ENCODE data around the gene MAGOHB.

DNA sequence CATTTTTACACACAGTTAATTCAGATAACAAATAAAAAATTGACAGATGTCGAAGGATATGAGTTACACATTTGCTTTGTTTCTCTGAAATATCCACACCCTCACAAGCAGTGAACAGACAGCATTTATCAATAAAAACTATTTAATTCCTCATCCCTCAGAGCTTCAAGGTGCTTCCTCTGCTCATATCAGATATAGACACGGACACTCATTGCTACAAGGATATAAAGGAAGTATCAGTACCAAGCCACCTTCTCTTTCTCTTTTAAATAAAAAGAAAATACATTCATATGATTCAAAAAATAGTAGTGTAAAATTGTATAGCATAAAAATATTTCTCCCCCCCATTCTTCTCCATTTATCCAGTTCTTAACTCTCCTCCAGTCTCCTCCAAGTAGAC, 21.9 kb upstream of the MAGOHB start:
- TF ChIP-seq EZH2 (IDR thresholded peaks at IDR 0.05) (no peak), POLR2AphosphoS5 (IDR thresholded peaks at IDR 0.05; ENCODE audit: borderline replicate concordance, low read depth, low read length) (no peak)

Measured in SK-N-MC (cell line).